Superior temporal gyrus (tissue), 1 donor: ENCODE data around the gene RNF169.

Experiments used
- DNase-seq: peaks from one replicate; pipeline ENCODE4 v3.0.0-alpha.2; 2016; ENCODE audit errors: extremely low spot score

Gene RNF169

GRCh38 chr11:74748211-74749126 lies at the start of gene RNF169:
Gene RNF169 (plus strand): TSS chr11:74748849. CDS start chr11:74748881, 32 bp downstream.
- peak; percentile 98 for DNase-seq

- DNase-seq: no peak
These were observed 48.8 kb upstream of the RNF169 start for GRCh38 chr11:74699615-74700396.

GRCh38 chr11:74701351-74701750 lies 47.3 kb upstream of the RNF169 start:
- DNase-seq: no peak

GRCh38 chr11:74702383-74703007 lies 46.2 kb upstream of the RNF169 start:
- DNase-seq: peak; percentile 82

GRCh38 chr11:74703211-74703610 lies 45.4 kb upstream of the RNF169 start:
- DNase-seq: no peak

- DNase-seq: no peak
These were observed 41.5 kb upstream of the RNF169 start for GRCh38 chr11:74707182-74707581.

- DNase-seq: no peak
These were observed 40.8 kb upstream of the RNF169 start for GRCh38 chr11:74707602-74708510.

GRCh38 chr11:74709175-74709574 lies 39.5 kb upstream of the RNF169 start:
- no peak for DNase-seq

- DNase-seq: no peak
These were observed 38.2 kb upstream of the RNF169 start for GRCh38 chr11:74710281-74710938.

- DNase-seq: no peak
These were observed 35.0 kb upstream of the RNF169 start for GRCh38 chr11:74713686-74714085.

- DNase-seq: no peak
These were observed 33.7 kb upstream of the RNF169 start for GRCh38 chr11:74714904-74715303.

- DNase-seq: no peak
These were observed 31.3 kb upstream of the RNF169 start for GRCh38 chr11:74717221-74717969.

GRCh38 chr11:74719011-74719410 lies 29.6 kb upstream of the RNF169 start:
- no peak for DNase-seq

GRCh38 chr11:74720596-74721478 lies 27.8 kb upstream of the RNF169 start:
- peak; percentile 75 for DNase-seq

- DNase-seq: no peak
These were observed 27.2 kb upstream of the RNF169 start for GRCh38 chr11:74721479-74721835.

- DNase-seq: peak; percentile 42
These were observed 25.1 kb upstream of the RNF169 start for GRCh38 chr11:74723511-74723910.

GRCh38 chr11:74725701-74726100 lies 22.9 kb upstream of the RNF169 start:
- DNase-seq: no peak

- peak; percentile 86 for DNase-seq
These were observed 22.0 kb upstream of the RNF169 start for GRCh38 chr11:74726547-74727182.
